ENCODE data around the gene NEUROD4.

NEUROD4 gene

GRCh38 chr12:54988402-54989054, 31.2 kb upstream of the NEUROD4 start:
- no peak overlapping the region for H3K9ac ChIP-seq (ENCODE audit: low read depth, low read length)
- H3K36me3 ChIP-seq (ENCODE audit: insufficient read depth, low read length), result no peaks in the 10 kb centered on the region
- no peaks in the 10 kb centered on the region for H3K9me3 ChIP-seq (ENCODE audit: control insufficient read depth, insufficient read depth, low read length)
- no peaks in the 10 kb centered on the region for H3K4me1 ChIP-seq (ENCODE audit: insufficient read depth, low read length)

DNA sequence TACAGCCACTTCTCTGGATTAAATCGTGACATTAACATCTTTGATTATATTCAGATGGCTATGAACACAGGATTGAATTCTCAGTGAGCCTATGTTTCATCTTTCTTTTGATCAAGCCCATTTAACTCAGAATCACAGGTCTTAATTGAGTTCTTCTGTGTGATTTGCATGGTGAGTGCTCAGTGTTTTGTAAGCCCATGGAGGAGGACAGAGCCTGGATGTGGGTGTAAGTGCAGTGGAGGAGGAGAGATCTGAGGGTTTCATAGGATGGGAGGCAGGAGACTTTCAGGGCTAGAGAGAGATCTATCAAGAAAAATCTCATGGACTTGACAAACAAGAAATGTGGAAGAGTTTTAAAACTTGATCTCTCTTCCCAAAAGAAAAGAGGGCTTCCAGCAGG, 29.9 kb upstream of the NEUROD4 start:
- H3K36me3 ChIP-seq (ENCODE audit: insufficient read depth, low read length), result no peaks in the 10 kb centered on the region
- H3K9me3 ChIP-seq (ENCODE audit: control insufficient read depth, insufficient read depth, low read length), result no peaks in the 10 kb centered on the region
- no peak overlapping the region for H3K9ac ChIP-seq (ENCODE audit: low read depth, low read length)
- H3K4me1 ChIP-seq (ENCODE audit: insufficient read depth, low read length), result no peaks in the 10 kb centered on the region

DNA sequence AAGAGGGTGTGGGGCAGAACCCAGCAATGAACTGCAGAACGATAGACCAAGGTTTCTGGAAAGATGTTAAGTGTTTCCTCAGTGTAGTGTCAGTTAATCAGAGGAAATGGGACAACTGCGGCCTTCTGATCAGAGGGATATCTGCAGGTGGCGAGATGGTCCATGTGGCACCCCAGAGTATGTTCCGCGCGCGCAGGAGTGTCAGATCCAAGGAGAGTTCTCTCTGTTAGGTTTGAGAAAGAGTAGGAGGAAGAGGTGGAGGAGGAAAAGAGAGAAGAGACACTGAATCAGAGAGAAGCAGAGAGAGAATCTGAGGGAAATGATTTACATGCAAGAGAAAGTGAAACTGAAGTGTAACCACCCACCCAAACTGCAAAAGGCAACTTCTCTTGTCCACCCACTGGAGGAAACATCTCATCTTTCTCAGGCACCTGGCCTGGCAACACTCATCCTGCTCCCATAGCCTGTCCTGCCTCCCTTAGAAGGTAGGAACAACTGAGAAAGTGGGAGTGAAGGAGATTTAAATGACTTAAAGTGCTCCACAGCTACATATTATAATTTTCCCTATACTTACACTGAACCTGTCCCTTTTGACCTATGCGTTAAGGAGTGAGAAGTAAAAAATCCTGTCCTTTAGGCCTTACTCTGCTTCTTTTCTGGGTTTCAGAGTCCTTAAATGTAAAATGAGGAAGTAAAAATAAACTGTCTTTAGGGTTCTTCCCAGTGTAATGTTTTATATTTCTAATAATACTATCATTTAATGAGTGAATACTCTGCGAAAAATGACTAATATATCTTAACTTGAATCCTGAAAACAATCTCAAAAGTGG, 28.4 kb upstream of the NEUROD4 start:
- no peaks in the 10 kb centered on the region for H3K4me1 ChIP-seq (ENCODE audit: insufficient read depth, low read length)

DNA sequence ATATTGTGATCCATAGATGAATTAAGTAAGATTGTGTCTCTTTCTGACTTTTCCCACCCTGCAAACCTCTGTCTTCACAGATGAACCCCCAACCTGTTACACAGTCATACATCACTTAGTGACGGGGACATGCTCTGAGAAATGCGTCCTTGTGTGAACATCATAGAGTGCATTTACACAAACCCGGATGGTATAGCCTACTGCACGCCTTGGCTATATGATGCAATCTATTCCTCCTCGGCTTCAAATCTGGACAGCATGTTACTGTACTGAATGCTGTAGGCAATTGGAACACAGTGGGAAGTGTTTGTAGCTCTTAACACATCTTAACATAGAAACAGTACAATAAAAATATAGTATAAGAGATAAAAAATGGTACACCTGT, 27.8 kb upstream of the NEUROD4 start:
- Histone ChIP-seq H3K9ac (ENCODE audit: low read depth, low read length) (no peak overlapping the region), H3K9me3 (ENCODE audit: control insufficient read depth, insufficient read depth, low read length) (no peaks in the 10 kb centered on the region), H3K36me3 (ENCODE audit: insufficient read depth, low read length) (no peaks in the 10 kb centered on the region), H3K4me1 (ENCODE audit: insufficient read depth, low read length) (peaks cover 6% of the 10 kb centered on the region)

More for the DNA sequence above, 28.4 kb upstream of the NEUROD4 start:
- no peaks in the 10 kb centered on the region for H3K36me3 ChIP-seq (ENCODE audit: insufficient read depth, low read length)
- H3K9ac ChIP-seq (ENCODE audit: low read depth, low read length), result no peak overlapping the region
- H3K9me3 ChIP-seq (ENCODE audit: control insufficient read depth, insufficient read depth, low read length), result no peaks in the 10 kb centered on the region

DNA sequence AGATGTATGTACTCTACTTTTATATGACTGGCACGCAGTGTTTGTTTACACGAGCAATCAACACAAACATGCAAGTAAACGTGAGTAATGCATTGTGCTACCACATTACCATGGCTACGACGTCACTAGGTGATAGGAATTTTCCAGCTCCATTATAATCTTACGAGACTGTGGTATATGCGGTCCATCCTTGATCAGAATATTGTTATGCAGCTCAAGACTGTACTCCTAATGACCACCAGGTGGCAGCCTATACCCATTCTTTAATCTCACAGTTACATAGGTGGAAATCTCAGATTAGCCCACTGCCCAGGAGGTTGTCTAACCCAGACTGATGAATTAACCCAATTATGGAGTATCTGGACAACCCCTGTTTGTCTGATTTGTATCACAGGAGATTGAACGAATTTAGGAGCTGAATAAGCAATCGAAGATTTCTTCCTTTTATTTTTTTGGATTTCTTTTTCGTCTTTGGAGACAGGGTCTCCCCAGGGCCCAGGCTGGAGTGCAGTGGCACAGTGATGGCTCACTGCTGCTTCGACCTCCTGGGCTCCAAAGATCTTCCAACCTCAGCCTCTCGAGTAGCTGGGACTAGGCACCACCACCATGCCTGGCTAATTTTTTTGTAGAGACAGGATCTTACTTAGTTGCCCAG, 26.5 kb upstream of the NEUROD4 start:
- H3K4me1 ChIP-seq (ENCODE audit: insufficient read depth, low read length), result peaks cover 14% of the 10 kb centered on the region
- no peak overlapping the region for H3K9ac ChIP-seq (ENCODE audit: low read depth, low read length)
- H3K36me3 ChIP-seq (ENCODE audit: insufficient read depth, low read length), result no peaks in the 10 kb centered on the region
- H3K9me3 ChIP-seq (ENCODE audit: control insufficient read depth, insufficient read depth, low read length), result no peaks in the 10 kb centered on the region

DNA sequence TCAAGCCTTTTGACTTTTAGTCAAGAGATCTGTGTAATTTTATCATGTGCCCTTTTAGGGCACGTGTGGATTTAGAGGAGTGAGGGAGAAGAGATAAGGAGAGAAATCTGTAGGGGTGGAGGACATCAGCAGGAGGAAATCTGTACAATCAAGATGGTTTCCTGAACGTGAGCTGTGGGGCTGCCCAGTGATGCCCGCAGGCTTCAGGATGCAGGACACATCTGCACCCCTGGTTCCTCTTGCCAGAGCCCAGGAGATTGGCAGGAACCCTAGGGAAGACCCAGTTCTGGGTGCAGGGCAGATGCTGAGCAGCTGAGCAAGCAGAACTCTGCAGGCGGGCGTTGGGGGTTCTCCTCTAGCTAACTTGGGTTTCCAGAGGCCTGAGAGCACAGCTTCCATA, 23.6 kb upstream of the NEUROD4 start:
- H3K36me3 ChIP-seq (ENCODE audit: insufficient read depth, low read length), result no peaks in the 10 kb centered on the region
- H3K9ac ChIP-seq (ENCODE audit: low read depth, low read length), result no peak overlapping the region
- H3K4me1 ChIP-seq (ENCODE audit: insufficient read depth, low read length), result peaks cover 17% of the 10 kb centered on the region
- no peaks in the 10 kb centered on the region for H3K9me3 ChIP-seq (ENCODE audit: control insufficient read depth, insufficient read depth, low read length)

- Histone ChIP-seq H3K4me1 (ENCODE audit: insufficient read depth, low read length) (peaks cover 17% of the 10 kb centered on the region), H3K36me3 (ENCODE audit: insufficient read depth, low read length) (no peaks in the 10 kb centered on the region), H3K9ac (ENCODE audit: low read depth, low read length) (no peak overlapping the region), H3K9me3 (ENCODE audit: control insufficient read depth, insufficient read depth, low read length) (no peaks in the 10 kb centered on the region)
Observed at GRCh38 chr12:54997929-54998522, 21.7 kb upstream of the NEUROD4 start.

GRCh38 chr12:54998958-54999510, 20.7 kb upstream of the NEUROD4 start:
- Histone ChIP-seq H3K9ac (ENCODE audit: low read depth, low read length) (no peak overlapping the region), H3K4me1 (ENCODE audit: insufficient read depth, low read length) (peaks cover 17% of the 10 kb centered on the region), H3K9me3 (ENCODE audit: control insufficient read depth, insufficient read depth, low read length) (no peaks in the 10 kb centered on the region), H3K36me3 (ENCODE audit: insufficient read depth, low read length) (no peaks in the 10 kb centered on the region)

DNA sequence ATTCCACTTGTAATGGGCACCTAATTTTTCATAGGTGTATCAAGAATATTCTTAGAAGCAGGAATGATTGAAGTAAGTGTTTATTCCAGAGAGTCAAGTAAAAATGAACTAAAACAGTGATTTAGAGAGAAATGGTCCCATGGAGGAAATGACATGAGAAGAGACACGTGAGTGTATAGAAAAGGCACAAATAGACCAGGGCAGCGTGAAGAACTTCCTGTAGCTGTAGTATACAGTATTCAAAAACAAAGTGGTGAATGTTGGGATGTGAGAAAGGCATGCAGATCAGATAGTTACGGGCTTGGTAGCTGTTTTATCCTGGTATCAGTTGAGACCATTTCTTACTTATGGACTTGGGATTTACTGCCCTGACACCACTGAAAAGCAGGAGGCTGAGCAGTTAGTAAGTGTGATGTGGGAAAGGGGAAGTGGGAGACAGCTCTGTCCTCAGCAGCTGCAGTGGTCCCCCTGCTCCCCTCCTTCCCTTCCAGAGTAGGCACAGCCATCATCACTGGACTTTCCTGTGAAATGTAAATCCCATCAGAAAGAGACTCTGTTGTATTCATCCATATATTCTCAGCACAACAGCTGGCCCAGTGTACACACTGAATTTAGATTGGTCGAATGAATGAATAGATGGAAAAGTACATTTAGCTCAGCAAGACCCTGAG, 18.4 kb upstream of the NEUROD4 start:
- Histone ChIP-seq H3K9me3 (ENCODE audit: control insufficient read depth, insufficient read depth, low read length) (no peaks in the 10 kb centered on the region), H3K9ac (ENCODE audit: low read depth, low read length) (no peak overlapping the region), H3K36me3 (ENCODE audit: insufficient read depth, low read length) (no peaks in the 10 kb centered on the region), H3K4me1 (ENCODE audit: insufficient read depth, low read length) (peaks cover 17% of the 10 kb centered on the region)

- H3K36me3 ChIP-seq (ENCODE audit: insufficient read depth, low read length), result no peaks in the 10 kb centered on the region
- H3K4me1 ChIP-seq (ENCODE audit: insufficient read depth, low read length), result peaks cover 8% of the 10 kb centered on the region
- no peak overlapping the region for H3K9ac ChIP-seq (ENCODE audit: low read depth, low read length)
- H3K9me3 ChIP-seq (ENCODE audit: control insufficient read depth, insufficient read depth, low read length), result no peaks in the 10 kb centered on the region
Observed at GRCh38 chr12:55002355-55002754, 17.4 kb upstream of the NEUROD4 start.

- Histone ChIP-seq H3K9ac (ENCODE audit: low read depth, low read length) (no peak overlapping the region), H3K4me1 (ENCODE audit: insufficient read depth, low read length) (peaks cover 15% of the 10 kb centered on the region), H3K9me3 (ENCODE audit: control insufficient read depth, insufficient read depth, low read length) (no peaks in the 10 kb centered on the region; the same call in 1 of the 2 replicates), H3K36me3 (ENCODE audit: insufficient read depth, low read length) (no peaks in the 10 kb centered on the region)
Observed at GRCh38 chr12:55008944-55009585, 10.7 kb upstream of the NEUROD4 start.

- Histone ChIP-seq H3K36me3 (ENCODE audit: insufficient read depth, low read length) (no peaks in the 10 kb centered on the region), H3K9ac (ENCODE audit: low read depth, low read length) (no peak overlapping the region), H3K4me1 (ENCODE audit: insufficient read depth, low read length) (peaks cover 9% of the 10 kb centered on the region; the same call in 1 of the 2 replicates), H3K9me3 (ENCODE audit: control insufficient read depth, insufficient read depth, low read length) (no peaks in the 10 kb centered on the region; the same call in 1 of the 2 replicates)
Observed at GRCh38 chr12:55017416-55017925, 2.3 kb upstream of the NEUROD4 start.

- no peak overlapping the region for H3K9ac ChIP-seq (ENCODE audit: low read depth, low read length)
- no peaks in the 10 kb centered on the region for H3K9me3 ChIP-seq (ENCODE audit: control insufficient read depth, insufficient read depth, low read length)
- H3K36me3 ChIP-seq (ENCODE audit: insufficient read depth, low read length), result no peaks in the 10 kb centered on the region
- H3K4me1 ChIP-seq (ENCODE audit: insufficient read depth, low read length), result no peaks in the 10 kb centered on the region
Observed at GRCh38 chr12:55024575-55024974, 4.8 kb downstream of the NEUROD4 start.
